GM12872 (cell line): ENCODE measurements around the gene FURIN.

ENCODE experiments used
- CTCF ChIP-seq: IDR thresholded peaks from 3 replicates; pipeline ENCODE4 v1.5.1; 2011; ENCODE audit warnings: low read depth, mild to moderate bottlenecking, low read length, moderate library complexity; ENCODE audit not compliant: insufficient read depth

Gene FURIN

GRCh38 chr15:90873998-90874605, 5.7 kb downstream of the FURIN start:
- TF ChIP-seq CTCF, result no peak

GRCh38 chr15:90875549-90875981, 7.2 kb downstream of the FURIN start:
- no peak for TF ChIP-seq CTCF

- no peak for TF ChIP-seq CTCF
These were observed 7.7 kb downstream of the FURIN start for GRCh38 chr15:90876046-90876445.

- TF ChIP-seq CTCF, result no peak
These were observed 8.3 kb downstream of the FURIN start for GRCh38 chr15:90876512-90877170.

- TF ChIP-seq CTCF, result no peak
These were observed 8.9 kb downstream of the FURIN start for GRCh38 chr15:90877315-90877714.

DNA sequence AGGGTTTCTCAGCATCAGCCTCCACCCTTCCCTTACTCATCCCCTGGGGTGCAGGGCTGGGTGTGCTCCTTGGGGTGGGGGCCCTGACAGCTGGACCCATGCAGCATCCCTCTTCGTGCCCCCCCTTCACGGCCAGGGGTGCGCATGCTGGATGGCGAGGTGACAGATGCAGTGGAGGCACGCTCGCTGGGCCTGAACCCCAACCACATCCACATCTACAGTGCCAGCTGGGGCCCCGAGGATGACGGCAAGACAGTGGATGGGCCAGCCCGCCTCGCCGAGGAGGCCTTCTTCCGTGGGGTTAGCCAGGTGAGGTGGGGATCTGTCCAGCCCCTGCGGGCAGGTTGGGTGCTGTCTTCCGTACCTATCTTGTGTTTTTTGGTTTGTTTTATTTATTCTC, 9.6 kb downstream of the FURIN start:
- TF ChIP-seq CTCF, result no peak

DNA sequence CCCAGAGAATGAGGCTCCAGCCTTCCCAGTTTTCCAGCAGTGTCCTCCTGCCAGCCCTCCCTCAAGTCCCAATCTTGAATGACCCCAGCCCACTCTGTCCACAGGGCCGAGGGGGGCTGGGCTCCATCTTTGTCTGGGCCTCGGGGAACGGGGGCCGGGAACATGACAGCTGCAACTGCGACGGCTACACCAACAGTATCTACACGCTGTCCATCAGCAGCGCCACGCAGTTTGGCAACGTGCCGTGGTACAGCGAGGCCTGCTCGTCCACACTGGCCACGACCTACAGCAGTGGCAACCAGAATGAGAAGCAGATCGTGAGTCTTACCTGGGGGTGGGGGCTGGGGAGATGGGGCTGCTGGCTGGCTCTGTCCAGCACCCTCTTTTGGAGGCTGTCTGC, 10.3 kb downstream of the FURIN start:
- no peak for TF ChIP-seq CTCF
